A673 (cell line): Measurements from ENCODE around the gene CNPY1.
A peak's percentile ranks its signal among the peaks of the same experiment; 100 is the strongest.

Experiments used
- EZH2 ChIP-seq: fragments of 200-600 bp; sonication (generic); IDR thresholded peaks from 2 replicates; pipeline ENCODE4 v1.6.1; 2017; ENCODE audit warnings: borderline replicate concordance, low read depth, mild to moderate bottlenecking, mixed read lengths, antibody characterized with exemption, low read length; ENCODE audit not compliant: poor library complexity, severe bottlenecking
- TF ChIP-seq, protein P1 (sequence below): fragments of 300-800, 200-600 bp; sonication (generic); conservative IDR thresholded peaks from 2 replicates; pipeline ENCODE4 v1.5.1; 2017; ENCODE audit warnings: low read depth, mild to moderate bottlenecking, antibody characterized with exemption, low read length, moderate library complexity, mixed read lengths

DNA sequence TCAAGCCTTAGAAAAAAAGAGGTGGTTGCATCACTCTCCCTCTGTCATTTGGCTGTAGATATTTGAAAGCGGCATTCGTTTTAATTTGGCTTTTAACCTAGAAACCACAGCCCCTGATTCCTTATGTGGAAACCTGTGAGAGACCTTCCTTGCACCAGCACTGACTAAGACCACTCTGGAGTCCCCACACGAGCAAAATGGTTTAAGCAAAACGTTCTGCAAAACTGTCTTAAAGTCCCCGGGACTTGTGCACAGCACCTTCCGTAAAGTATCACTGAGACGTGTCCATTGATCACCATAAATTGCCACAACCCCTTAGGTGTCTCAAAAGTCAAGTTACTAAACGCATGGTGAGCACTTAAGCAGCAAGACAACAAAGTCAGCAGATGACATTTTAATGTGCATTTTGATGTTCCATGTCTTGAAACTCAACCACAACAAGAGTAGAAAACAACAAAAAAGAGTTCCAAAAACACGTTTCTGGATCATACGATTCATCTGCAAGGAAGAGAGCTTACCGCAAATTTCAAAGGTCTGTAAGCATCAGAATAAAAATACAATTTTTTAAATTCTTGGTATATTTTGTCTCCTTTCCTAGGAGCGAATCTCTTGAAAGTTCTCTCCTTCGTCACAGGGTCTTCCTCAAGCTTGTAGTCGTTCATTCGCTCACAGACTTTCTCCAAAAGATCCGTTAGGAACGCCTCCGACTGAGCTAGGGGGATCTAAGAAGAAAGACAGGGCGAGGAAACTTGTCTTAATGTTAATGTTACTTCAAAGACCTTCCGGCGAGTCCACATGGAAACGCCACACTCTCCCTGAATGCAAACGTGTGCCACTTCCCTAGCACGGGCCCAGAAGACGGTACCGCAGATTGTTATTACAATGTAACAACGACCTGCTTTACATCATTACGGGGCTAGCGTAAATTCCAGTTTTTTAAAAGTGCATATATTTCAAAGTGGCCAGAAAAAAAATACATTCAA is 37.7 kb downstream of the CNPY1 start:
- TF ChIP-seq, protein P1, sequence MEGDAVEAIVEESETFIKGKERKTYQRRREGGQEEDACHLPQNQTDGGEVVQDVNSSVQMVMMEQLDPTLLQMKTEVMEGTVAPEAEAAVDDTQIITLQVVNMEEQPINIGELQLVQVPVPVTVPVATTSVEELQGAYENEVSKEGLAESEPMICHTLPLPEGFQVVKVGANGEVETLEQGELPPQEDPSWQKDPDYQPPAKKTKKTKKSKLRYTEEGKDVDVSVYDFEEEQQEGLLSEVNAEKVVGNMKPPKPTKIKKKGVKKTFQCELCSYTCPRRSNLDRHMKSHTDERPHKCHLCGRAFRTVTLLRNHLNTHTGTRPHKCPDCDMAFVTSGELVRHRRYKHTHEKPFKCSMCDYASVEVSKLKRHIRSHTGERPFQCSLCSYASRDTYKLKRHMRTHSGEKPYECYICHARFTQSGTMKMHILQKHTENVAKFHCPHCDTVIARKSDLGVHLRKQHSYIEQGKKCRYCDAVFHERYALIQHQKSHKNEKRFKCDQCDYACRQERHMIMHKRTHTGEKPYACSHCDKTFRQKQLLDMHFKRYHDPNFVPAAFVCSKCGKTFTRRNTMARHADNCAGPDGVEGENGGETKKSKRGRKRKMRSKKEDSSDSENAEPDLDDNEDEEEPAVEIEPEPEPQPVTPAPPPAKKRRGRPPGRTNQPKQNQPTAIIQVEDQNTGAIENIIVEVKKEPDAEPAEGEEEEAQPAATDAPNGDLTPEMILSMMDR: no peak
- peak; percentile 79 for TF ChIP-seq EZH2
